GM06990 (cell line): ENCODE data around the gene TGFBR3.

Experiments used
- DNase-seq: peaks from one replicate; pipeline ENCODE4 v3.0.0-alpha.2; 2011; ENCODE audit not compliant: insufficient read length; ENCODE audit errors: extremely low read depth
- H3K27me3 ChIP-seq: replicated peaks from 2 replicates; pipeline ENCODE4 v1.6.0; 2011; ENCODE audit warnings: low read length; ENCODE audit not compliant: control insufficient read depth, insufficient read depth
- H3K36me3 ChIP-seq: 2 replicates; pipeline ENCODE4 v1.5.1; 2011; ENCODE audit warnings: low read length; ENCODE audit not compliant: control insufficient read depth, insufficient read depth
- H3K4me3 ChIP-seq: replicated peaks from 2 replicates; pipeline ENCODE4 v1.5.1; 2011; ENCODE audit warnings: low read depth, mild to moderate bottlenecking, control low read depth, low read length
- TF ChIP-seq, protein P1 (sequence below): IDR thresholded peaks from 2 replicates; pipeline ENCODE4 v1.5.1; 2011; ENCODE audit warnings: low read length, control low read depth, mild to moderate bottlenecking, inconsistent platforms; ENCODE audit not compliant: insufficient read depth, poor library complexity, severe bottlenecking

Gene TGFBR3

DNA sequence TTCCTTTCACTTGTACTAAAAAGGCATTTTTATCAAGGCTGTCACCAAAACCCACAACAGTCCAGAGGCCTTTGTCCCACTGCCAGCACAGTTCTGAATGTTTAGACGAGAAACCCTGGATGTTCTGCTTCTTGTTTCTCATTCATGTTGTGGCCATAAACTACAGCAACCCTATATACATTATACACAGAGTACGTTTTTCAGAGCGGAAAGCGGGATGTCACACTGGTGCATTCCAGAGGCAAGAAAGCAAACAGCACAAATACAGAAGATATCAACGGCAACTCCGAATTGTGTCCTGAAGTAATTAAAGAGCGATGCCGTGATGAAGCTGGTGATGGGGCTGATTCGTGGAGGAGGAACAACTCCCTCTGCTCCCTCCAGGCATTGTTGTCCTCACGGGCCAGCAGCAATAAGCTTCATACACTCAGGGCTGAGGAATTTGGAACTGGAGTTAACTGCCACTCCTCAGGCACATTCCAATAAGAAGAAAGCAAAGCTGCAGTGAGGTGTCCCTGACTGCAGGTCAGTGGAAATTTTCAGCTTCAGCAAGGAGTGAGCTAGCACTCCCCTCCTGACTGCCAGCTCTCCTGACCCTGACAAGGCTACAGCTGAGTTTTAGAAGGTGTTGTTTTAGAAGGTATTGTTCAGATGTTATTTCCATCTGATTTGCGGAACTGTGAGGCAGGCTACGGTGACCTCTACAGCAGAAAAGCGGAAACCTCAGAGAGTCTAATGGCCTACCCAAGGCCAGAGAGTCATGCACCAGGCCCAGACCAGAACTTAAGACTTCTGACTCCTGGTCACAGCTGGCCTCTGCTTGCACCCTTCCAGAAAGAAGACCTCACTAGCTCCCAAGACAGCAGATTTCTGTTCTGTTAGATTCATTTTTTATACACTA, 149.0 kb downstream of the TGFBR3 start:
- Histone ChIP-seq H3K27me3 (no peaks in the 10 kb centered on the region), H3K4me3 (no peak overlapping the region), H3K36me3 (peaks cover 2% of the 10 kb centered on the region; the same call in 1 of the 2 replicates)
- no peak for DNase-seq
- TF ChIP-seq, protein P1, sequence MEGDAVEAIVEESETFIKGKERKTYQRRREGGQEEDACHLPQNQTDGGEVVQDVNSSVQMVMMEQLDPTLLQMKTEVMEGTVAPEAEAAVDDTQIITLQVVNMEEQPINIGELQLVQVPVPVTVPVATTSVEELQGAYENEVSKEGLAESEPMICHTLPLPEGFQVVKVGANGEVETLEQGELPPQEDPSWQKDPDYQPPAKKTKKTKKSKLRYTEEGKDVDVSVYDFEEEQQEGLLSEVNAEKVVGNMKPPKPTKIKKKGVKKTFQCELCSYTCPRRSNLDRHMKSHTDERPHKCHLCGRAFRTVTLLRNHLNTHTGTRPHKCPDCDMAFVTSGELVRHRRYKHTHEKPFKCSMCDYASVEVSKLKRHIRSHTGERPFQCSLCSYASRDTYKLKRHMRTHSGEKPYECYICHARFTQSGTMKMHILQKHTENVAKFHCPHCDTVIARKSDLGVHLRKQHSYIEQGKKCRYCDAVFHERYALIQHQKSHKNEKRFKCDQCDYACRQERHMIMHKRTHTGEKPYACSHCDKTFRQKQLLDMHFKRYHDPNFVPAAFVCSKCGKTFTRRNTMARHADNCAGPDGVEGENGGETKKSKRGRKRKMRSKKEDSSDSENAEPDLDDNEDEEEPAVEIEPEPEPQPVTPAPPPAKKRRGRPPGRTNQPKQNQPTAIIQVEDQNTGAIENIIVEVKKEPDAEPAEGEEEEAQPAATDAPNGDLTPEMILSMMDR = no peak

DNA sequence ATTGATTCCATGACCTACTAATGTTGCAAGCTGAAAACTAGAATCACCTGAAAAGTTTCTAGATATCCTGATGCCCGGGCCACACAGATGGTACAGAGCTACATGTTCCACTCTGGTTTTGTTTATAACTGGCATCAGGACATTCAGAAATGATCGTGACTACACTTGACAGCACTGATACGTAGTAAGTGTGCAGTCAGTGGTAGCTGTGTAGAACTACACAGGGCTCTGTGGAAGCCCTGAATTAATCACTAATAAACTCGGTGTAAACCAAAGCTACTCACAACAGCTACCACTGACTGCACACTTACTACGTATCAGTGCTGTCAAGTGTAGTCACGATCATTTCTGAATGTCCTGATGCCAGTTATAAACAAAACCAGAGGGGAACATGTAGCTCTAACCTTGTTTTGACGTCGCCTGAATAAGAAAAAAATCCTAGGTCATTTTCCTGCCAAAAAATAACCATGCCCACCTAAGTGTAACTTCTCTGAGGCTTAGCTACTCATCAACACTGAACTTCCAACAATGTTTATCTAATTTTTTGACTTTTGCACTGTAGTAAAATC, 149.7 kb downstream of the TGFBR3 start:
- Histone ChIP-seq H3K27me3 (no peaks in the 10 kb centered on the region), H3K36me3 (peaks cover 2% of the 10 kb centered on the region; the same call in 1 of the 2 replicates), H3K4me3 (no peak overlapping the region)
- TF ChIP-seq, protein P1 = no peak
- DNase-seq = no peak

DNA sequence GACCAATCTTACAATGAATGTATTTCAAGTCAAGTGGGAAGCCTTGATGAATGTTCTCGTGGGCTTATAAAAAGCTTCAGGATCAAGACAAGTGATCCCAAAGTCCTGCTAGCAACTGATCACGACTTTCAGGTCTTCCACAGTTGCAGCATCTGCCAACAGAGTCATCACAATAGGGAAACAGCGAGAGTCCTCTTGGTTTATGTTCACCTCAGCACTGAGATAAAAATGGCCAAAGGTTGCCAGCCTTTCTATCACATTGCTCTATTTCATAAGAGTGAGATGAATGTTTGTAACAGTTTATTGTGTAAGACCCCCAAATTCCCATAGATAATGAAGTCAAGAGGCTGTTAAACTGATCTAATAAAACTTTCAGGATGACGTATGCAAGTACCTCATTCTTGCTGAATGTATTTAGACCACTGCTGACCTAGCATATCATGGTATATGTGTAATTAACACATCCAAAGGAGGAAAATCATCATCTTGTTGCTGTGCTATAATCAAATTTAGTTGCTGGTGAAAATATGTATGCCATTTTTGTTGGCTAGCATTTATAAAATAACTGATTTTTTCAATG, 150.6 kb downstream of the TGFBR3 start:
- DNase-seq = no peak
- H3K36me3 ChIP-seq = peaks cover 2% of the 10 kb centered on the region; the same call in 1 of the 2 replicates
- TF ChIP-seq, protein P1 = no peak
- no peaks in the 10 kb centered on the region for H3K27me3 ChIP-seq
- no peak overlapping the region for H3K4me3 ChIP-seq

DNA sequence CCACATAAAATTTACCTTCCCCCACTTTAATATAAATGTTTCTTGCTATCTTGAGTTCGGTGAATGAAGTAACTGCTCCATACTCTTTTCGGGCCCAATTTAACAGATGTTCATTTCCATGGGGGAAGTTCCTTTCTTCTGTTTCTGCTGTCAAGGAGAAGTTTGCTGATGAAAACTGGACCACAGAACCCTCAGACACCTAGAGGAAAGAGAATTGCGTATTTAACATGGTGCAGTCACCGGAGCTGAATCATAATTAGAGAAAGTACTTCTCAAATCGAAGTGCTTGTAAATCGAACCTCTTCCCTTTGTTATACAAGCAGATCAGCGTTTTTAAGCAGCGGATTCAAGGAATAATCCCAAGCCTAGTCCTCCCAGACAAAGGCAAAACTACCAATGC, 151.2 kb downstream of the TGFBR3 start:
- no peak overlapping the region for H3K4me3 ChIP-seq
- H3K27me3 ChIP-seq = no peaks in the 10 kb centered on the region
- DNase-seq = no peak
- H3K36me3 ChIP-seq = peaks cover 2% of the 10 kb centered on the region; the same call in 1 of the 2 replicates
- TF ChIP-seq, protein P1 = no peak

DNA sequence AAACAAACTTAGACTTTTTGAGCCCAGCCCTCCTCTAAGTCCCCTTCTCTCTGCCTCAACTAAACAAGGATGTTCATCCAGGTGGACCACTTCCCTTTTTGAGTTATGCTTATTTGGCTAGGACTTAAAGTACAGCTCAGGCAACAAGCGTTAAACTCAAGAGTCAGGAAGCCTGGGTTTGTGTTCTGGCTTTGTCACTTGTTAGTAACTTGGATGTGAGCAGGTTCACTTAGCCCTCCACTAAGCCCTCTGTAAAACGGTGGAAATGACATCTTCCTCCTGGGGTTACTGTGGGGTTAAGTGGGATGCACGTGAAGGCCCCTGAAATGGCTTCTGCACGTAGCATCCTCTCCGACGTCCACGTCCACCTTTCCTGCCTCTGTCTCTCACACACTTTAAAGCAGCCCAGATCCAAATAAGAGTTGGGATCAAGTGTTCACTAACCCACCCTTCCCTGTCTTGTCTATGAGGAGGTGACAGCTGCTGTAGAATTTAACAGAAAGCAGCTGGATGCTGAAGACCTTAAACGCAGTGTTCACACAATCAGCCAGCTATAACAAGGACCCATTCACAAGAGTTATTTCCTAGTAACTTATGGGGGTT, 152.7 kb downstream of the TGFBR3 start:
- Histone ChIP-seq H3K4me3 (no peak overlapping the region), H3K36me3 (no peaks in the 10 kb centered on the region; the same call in 1 of the 2 replicates), H3K27me3 (no peaks in the 10 kb centered on the region)
- TF ChIP-seq, protein P1 = no peak
- DNase-seq = no peak
